DND-41 (cell line): Measurements from ENCODE around the gene LILRB5.
"Not testable (repeated sequence)": the region's sequence is repeated elsewhere in the genome, so short reads cannot be mapped to it uniquely, and the experiment has no call there.

Source experiments
- ATAC-seq: fragments of 200-7000 bp; cut with Tn5 transposase; 3 replicates; pipeline ENCODE4 v1.9.1; 2021; ENCODE audit warnings: low read depth; ENCODE audit not compliant: insufficient read depth
- DNase-seq: peaks from one replicate; pipeline ENCODE4 v3.0.0-alpha.2; 2020
- H2AFZ ChIP-seq: 2 replicates; pipeline ENCODE4 v1.6.0; 2012; ENCODE audit warnings: low read depth, low read length
- H3K27ac ChIP-seq: 2 replicates; pipeline ENCODE4 v1.5.1; 2012; ENCODE audit warnings: low read length, inconsistent platforms
- H3K27me3 ChIP-seq: fragments of 200-600 bp; sonication (generic); 2 replicates; pipeline ENCODE4 v1.6.0; 2012; ENCODE audit warnings: low read length, mild to moderate bottlenecking, inconsistent platforms; ENCODE audit not compliant: insufficient read depth, poor library complexity
- H3K36me3 ChIP-seq: 2 replicates; pipeline ENCODE4 v1.5.1; 2012; ENCODE audit warnings: low read length, inconsistent platforms; ENCODE audit not compliant: insufficient read depth
- H3K4me1 ChIP-seq: 2 replicates; pipeline ENCODE4 v1.5.1; 2012; ENCODE audit warnings: mild to moderate bottlenecking, low read length; ENCODE audit not compliant: insufficient read depth
- H3K4me2 ChIP-seq: 2 replicates; pipeline ENCODE4 v1.6.0; 2012; ENCODE audit warnings: mild to moderate bottlenecking, moderate library complexity, low read length, inconsistent platforms; ENCODE audit not compliant: insufficient read depth
- H3K4me3 ChIP-seq, 2 experiments: fragments of 200-600 bp in 1 of 2; shearing (Covaris generic) in 1 of 2; 2 replicates each; pipeline ENCODE4 v1.5.1; 2012 to 2016; ENCODE audit warnings: inconsistent platforms in 2 of 2, low read length in 2 of 2, mild to moderate bottlenecking in 2 of 2, low read depth in 1 of 2, moderate library complexity in 1 of 2
- H3K79me2 ChIP-seq: 2 replicates; pipeline ENCODE4 v1.6.0; 2012; ENCODE audit warnings: low read length, inconsistent platforms; ENCODE audit not compliant: insufficient read depth
- H3K9ac ChIP-seq: 2 replicates; pipeline ENCODE4 v1.6.0; 2012; ENCODE audit warnings: low read depth, mild to moderate bottlenecking, inconsistent platforms, low read length, moderate library complexity
- H3K9me3 ChIP-seq: 2 replicates; pipeline ENCODE4 v1.5.1; 2012; ENCODE audit warnings: low read length, moderate library complexity, mild to moderate bottlenecking, inconsistent platforms; ENCODE audit not compliant: insufficient read depth, severe bottlenecking
- H4K20me1 ChIP-seq: 2 replicates; pipeline ENCODE4 v1.6.0; 2012; ENCODE audit warnings: low read length; ENCODE audit not compliant: insufficient read depth
- EZH2 ChIP-seq: IDR thresholded peaks from 3 replicates; pipeline ENCODE4 v1.6.1; 2012; ENCODE audit warnings: borderline replicate concordance, low read depth, mild to moderate bottlenecking, moderate library complexity, low read length, inconsistent platforms; ENCODE audit not compliant: severe bottlenecking
- TF ChIP-seq, protein P1 (sequence below): IDR thresholded peaks from 2 replicates; pipeline ENCODE4 v1.5.1; 2012; ENCODE audit warnings: borderline replicate concordance, low read length, moderate library complexity, mild to moderate bottlenecking; ENCODE audit not compliant: poor library complexity, severe bottlenecking; ENCODE audit errors: extremely low read depth

LILRB5 gene

DNA sequence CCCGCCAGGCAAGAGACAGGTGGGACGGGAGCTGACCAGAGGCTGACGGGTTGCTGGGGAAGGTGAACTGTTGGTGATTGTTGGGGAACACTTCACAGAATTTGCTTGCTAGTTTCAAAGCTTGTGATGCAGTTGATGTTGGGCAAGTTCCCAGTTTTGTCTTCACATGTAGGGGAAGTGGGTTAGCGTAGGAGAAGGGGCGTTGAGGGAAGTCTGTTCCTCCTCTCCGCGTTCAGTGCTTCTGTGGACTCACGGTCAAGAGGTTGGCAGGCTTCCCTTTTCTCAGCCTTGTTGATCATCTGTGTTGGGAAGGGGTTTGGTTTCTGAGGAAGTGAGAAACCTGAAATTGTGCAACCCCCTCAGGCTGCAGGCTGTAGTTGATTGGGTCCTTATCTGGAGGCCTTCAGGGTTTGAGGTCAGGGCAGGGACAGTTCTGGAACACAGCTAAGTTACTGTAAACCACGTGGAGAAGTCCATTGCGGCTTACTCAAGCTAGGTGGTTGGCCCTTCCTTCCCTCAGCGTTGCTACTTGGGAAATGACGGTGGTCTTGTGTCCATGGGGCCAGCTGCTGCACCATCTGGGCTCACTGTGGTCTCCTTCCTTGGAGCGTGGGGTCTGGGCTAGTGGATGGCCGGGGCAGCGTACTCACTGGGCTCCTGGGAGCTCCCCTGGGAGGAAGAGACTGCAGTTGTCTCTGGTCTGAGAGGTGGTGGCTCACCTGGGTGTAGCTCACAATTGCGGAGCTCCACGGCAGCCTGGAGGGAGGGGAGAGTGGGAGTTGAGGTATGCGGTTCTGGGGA, 48.9 kb downstream of the LILRB5 start:
- Histone ChIP-seq H3K9me3 (no peaks in the 10 kb centered on the region), H4K20me1 (peaks cover 83% of the 10 kb centered on the region), H3K27me3 (no peaks in the 10 kb centered on the region), H2AFZ (no peak overlapping the region), H3K4me3 (no peak overlapping the region), H3K27ac (no peak overlapping the region), H3K9ac (no peak overlapping the region), H3K4me2 (no peak overlapping the region), H3K4me1 (peaks cover 33% of the 10 kb centered on the region), H3K36me3 (peaks cover 76% of the 10 kb centered on the region), H3K79me2 (peaks cover 61% of the 10 kb centered on the region)
- TF ChIP-seq, protein P1, sequence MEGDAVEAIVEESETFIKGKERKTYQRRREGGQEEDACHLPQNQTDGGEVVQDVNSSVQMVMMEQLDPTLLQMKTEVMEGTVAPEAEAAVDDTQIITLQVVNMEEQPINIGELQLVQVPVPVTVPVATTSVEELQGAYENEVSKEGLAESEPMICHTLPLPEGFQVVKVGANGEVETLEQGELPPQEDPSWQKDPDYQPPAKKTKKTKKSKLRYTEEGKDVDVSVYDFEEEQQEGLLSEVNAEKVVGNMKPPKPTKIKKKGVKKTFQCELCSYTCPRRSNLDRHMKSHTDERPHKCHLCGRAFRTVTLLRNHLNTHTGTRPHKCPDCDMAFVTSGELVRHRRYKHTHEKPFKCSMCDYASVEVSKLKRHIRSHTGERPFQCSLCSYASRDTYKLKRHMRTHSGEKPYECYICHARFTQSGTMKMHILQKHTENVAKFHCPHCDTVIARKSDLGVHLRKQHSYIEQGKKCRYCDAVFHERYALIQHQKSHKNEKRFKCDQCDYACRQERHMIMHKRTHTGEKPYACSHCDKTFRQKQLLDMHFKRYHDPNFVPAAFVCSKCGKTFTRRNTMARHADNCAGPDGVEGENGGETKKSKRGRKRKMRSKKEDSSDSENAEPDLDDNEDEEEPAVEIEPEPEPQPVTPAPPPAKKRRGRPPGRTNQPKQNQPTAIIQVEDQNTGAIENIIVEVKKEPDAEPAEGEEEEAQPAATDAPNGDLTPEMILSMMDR = no peak
- TF ChIP-seq EZH2 = no peak
- DNase-seq (peak; percentile 30), ATAC-seq (peak; percentile 31)

DNA sequence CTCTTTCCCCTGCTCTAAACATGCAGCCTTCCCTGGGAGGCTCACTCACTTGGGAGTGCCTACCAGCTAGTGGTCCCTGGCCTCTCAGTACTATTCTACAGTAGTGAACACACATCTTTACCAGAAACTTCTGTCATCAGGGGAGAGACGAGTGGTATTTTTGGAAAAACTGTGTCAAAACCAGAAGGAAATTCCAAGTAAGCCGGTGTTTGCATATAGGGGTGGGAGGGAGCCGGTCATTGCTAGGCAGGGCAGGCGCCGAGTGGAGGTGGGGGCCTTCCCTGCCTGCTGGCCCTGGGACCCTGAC, 49.4 kb downstream of the LILRB5 start:
- peaks cover 39% of the 10 kb centered on the region for H3K4me1 ChIP-seq
- TF ChIP-seq, protein P1 = no peak
- no peak for TF ChIP-seq EZH2
- DNase-seq = no peak
- peaks cover 82% of the 10 kb centered on the region for H3K36me3 ChIP-seq
- no peak overlapping the region for H3K9ac ChIP-seq
- no peak overlapping the region for H3K4me3 ChIP-seq
- no peaks in the 10 kb centered on the region for H3K9me3 ChIP-seq
- H3K27ac ChIP-seq = no peak overlapping the region
- H2AFZ ChIP-seq = no peak overlapping the region
- H3K27me3 ChIP-seq = no peaks in the 10 kb centered on the region
- no peak for ATAC-seq
- peaks cover 88% of the 10 kb centered on the region for H4K20me1 ChIP-seq
- peaks cover 67% of the 10 kb centered on the region for H3K79me2 ChIP-seq
- H3K4me2 ChIP-seq = no peak overlapping the region

DNA sequence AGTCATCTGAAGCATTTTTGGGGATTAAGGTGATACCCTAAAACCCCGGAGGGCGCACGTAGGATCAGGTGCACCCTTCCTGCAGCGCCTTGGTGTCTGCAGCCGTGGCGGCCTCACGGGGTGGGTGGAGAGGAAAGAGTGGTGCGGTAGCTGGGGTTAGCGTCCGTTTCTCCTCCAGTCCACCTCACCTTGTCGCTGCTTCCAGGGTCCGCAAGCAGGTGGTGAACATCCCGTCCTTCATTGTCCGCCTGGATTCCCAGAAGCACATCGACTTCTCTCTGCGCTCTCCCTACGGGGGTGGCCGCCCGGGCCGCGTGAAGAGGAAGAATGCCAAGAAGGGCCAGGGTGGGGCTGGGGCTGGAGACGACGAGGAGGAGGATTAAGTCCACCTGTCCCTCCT, 49.9 kb downstream of the LILRB5 start:
- not testable (repeated sequence) for H3K9ac ChIP-seq, H3K9me3 ChIP-seq, DNase-seq, H2AFZ ChIP-seq, H3K27ac ChIP-seq, H3K27me3 ChIP-seq, H3K4me3 ChIP-seq, ATAC-seq, H3K4me2 ChIP-seq
- H3K79me2 ChIP-seq = peaks cover 71% of the 10 kb centered on the region
- peaks cover 90% of the 10 kb centered on the region for H4K20me1 ChIP-seq
- peaks cover 43% of the 10 kb centered on the region for H3K4me1 ChIP-seq
- H3K36me3 ChIP-seq = peaks cover 86% of the 10 kb centered on the region

DNA sequence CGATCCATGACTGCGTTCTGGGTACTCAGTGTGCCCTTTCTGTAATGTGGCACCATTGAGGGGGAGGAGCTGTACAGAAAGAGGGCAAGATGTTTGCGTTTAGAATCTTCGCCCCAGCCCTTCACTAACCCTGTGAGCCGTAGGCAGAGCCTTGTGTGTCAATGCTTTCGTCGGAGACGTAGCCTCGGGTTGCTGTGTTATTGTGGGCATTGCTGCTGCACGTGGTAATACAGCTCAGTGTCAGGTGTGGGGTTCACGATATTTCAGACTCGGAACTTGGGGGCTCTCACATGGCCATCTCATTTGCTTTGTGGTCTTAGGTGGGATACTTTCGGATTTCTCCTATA, 50.3 kb downstream of the LILRB5 start:
- H3K79me2 ChIP-seq = peaks cover 75% of the 10 kb centered on the region
- no peak overlapping the region for H2AFZ ChIP-seq
- peak overlapping the region; percentile 31; the same call in 1 of the 2 replicates for H3K4me2 ChIP-seq
- no peak overlapping the region for H3K9ac ChIP-seq
- H3K4me3 ChIP-seq = no peak overlapping the region
- H3K36me3 ChIP-seq = peaks cover 90% of the 10 kb centered on the region
- ATAC-seq (no peak), DNase-seq (no peak)
- H3K4me1 ChIP-seq = peaks cover 47% of the 10 kb centered on the region
- H3K9me3 ChIP-seq = no peaks in the 10 kb centered on the region
- no peaks in the 10 kb centered on the region for H3K27me3 ChIP-seq
- TF ChIP-seq, protein P1 = no peak
- TF ChIP-seq EZH2 = no peak
- H3K27ac ChIP-seq = no peak overlapping the region
- peaks cover 94% of the 10 kb centered on the region for H4K20me1 ChIP-seq
